Fibroblast of skin of scalp (primary cell): ENCODE data around the gene NOTCH1.

Source experiments
- DNase-seq: peaks from one replicate; pipeline ENCODE4 v3.0.0-alpha.2; 2013

The NOTCH1 gene

GRCh38 chr9:136516191-136516654 is 29.6 kb downstream of the NOTCH1 start:
- no peak for DNase-seq

DNA sequence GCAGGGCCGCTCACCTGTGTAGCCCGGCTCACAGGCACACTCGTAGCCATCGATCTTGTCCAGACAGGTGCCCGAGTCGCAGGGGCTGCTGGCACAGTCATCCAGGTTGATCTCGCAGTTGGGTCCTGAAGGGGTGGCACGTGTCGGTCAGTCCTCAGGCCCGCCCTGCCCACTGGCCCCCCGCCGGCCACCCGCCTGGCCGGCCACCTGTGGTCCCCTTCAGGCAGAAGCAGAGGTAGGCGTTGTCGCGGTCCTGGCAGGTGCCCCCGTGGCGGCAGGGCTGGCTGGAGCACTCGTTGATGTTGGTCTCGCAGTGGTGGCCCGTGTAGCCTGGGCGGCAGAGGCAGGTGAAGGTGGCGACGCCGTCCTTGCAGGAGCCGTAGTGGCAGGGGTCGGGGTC is 30.6 kb downstream of the NOTCH1 start:
- no peak for DNase-seq

GRCh38 chr9:136514022-136514714 is 31.7 kb downstream of the NOTCH1 start:
- DNase-seq: no peak

DNA sequence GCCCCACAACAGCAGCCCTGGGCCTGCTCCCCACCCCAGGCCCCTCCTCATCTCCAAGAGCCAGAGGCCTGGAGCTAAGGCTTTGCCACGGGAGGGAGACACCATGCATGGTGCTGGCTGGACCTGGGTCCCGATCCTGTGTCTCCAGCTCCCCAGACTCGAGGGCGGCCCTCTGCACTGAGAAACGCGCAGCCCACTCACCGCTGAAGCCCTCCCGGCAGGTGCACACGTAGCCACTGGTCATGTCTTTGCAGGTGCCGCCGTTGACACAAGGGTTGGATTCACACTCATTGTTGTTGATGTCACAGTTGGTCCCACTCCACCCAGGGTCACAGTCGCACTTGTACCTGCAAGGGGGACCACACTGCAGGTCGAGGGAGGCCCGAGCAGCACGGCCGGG is 32.7 kb downstream of the NOTCH1 start:
- no peak for DNase-seq

GRCh38 chr9:136512651-136513071 is 33.2 kb downstream of the NOTCH1 start:
- DNase-seq: no peak

GRCh38 chr9:136511670-136512592 is 33.9 kb downstream of the NOTCH1 start:
- DNase-seq: no peak

DNA sequence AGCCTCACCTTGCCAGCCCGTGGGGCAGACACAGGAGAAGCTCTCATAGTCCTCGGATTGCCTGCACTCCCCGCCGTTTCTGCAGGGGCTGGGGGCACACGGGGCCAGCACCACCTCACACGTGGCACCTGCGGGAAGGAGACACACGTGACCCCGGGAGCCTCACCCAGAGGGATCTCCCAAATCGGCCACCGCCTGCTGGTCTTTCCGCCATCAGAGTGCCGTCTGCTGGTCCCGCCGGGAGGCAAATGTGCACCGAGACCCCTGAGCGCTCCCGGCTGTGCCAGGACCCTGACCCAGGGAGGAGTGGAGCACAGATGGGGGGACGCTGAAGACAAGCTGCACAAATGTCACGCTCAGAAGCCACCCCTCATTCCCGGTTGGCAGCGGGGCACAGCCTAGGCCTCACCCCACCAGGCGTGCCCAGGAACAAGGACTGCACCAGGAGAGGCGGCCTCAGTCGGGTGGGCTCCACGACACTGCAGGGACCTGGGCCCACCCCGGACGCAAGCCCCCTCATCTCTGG is 34.6 kb downstream of the NOTCH1 start:
- no peak for DNase-seq

DNA sequence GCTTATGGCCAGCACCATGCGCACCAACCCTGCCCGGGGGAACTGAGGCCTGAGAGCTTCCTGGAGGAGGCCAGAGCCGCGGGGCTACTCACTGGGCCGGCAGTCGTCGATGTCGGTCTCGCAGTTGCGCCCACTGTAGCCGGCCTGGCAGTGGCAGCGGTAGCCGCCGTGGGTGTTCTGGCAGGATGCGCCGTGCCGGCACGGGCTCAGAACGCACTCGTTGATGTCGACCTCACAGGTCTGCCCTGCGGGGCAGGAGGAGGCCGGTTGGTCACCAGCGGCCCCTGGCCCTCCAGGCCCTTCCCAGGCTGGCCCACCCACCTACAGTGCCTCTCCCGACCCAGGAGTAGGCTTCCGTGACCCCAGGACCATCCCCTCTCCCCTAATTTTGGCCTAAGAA is 35.3 kb downstream of the NOTCH1 start:
- no peak for DNase-seq

GRCh38 chr9:136509549-136509948 is 36.3 kb downstream of the NOTCH1 start:
- DNase-seq: no peak

DNA sequence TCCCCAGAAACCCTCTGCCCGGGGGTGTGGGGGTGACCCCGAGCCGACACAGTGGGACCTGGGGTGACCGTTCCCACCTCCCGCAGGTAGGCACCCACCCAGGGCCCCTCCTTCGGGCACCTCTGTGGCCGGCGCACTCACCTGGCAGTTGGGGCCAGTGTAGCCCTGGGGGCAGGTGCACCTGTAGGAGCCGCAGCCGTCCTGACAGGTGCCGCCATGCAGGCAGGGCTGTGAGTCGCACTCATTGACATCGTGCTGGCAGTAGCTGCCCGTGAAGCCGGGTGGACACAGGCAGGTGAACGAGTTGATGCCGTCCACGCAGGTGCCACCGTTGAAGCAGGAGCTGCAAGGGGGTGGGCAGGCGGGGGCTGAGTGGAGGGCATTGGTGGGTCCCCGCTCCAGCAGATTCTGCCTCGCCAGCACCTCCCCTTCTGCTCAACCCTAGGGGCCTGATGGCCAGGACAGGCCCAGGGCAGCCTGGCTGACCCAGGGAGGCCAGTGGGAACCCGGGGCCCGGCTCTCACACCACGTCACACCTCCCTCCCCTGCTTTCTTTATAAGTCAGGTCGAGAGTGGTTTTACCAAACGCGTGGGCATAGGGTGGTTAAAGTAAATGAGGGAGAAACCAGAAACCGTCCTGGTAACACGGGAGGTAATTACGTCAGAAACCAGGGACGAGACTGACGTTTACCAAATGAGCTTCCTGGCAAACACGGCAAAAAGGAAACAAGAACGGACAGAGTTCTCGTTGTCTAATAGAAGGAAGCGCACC is 36.9 kb downstream of the NOTCH1 start:
- no peak for DNase-seq

- no peak for DNase-seq
Observed at GRCh38 chr9:136507992-136508375, 37.9 kb downstream of the NOTCH1 start.

GRCh38 chr9:136507221-136507991 is 38.4 kb downstream of the NOTCH1 start:
- DNase-seq: no peak

DNA sequence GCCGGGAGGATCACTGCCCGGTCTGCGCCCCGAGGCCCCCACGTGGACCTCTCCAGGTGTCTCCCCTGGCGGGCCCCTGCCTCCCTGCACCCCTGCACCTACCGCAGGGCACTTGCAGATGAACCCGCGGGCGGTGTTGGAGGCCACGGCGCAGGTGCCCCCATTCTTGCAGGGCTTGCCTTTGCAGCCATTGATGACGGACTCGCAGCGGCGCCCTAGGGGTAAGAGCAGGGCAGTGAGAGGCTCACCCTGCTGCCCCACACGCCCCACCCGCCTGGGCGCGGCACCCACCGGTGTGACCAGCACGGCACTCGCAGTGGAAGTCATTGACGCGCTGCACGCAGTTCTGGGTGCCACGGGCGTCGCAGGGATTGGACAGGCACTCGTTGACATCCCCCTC is 39.4 kb downstream of the NOTCH1 start:
- no peak for DNase-seq

- no peak for DNase-seq
Observed at GRCh38 chr9:136505406-136506403, 40.1 kb downstream of the NOTCH1 start.

DNA sequence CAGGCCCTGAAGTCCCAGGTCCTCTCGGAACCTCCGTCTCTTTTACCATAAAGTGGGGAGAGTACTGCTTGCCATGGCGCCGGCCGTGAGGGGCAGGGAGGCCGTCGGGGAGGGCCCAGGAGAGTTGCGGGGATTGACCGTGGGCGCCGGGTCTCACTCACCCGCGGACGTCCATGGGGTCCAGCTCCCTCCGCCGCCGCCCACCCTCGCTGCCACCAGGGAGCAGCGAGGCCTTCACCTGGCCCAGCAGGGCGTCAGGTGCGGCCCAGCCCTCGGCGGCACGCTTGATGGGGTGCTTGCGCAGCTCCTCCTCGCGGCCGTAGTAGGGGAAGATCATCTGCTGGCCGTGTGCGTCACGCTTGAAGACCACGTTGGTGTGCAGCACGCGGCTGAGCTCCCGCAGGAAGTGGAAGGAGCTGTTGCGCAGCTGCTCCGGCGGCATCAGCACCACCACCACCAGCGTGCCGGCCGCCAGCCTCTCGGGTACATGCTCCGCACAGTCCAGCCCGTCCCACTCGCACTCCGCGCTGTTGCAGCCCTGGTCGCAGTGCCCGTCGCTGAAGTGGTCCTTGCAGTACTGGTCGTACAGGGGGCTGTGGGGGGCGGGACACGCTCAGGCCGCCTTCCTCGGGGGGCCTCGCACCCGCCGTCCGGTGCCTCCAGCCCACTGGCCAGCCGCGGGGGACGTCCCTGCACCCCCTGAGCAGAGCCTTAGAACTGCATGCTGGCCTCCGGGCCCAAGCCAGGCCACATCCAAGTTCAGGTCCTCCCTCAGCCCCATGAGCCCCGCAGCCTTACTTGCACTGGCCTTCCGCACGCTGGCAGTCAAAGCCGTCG is 41.1 kb downstream of the NOTCH1 start:
- no peak for DNase-seq

GRCh38 chr9:136502940-136503550 is 42.8 kb downstream of the NOTCH1 start:
- no peak for DNase-seq

DNA sequence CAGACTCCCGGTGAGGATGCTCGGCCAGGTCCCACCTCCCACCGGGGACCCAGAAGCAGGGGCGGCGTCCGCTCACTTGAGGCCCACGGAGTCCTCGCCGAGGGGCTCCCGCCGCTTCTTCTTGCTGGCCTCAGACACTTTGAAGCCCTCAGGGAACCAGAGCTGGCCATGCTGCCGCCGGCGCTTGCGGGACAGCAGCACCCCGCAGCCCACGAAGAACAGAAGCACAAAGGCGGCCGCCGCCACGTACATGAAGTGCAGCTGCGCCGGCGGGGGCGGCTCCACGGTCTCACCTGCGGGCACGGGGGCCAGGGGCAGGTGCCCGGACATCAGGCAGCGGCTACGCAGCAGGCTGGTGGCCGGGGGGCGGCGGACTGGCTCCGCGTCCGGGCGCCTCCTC is 43.7 kb downstream of the NOTCH1 start:
- no peak for DNase-seq

DNA sequence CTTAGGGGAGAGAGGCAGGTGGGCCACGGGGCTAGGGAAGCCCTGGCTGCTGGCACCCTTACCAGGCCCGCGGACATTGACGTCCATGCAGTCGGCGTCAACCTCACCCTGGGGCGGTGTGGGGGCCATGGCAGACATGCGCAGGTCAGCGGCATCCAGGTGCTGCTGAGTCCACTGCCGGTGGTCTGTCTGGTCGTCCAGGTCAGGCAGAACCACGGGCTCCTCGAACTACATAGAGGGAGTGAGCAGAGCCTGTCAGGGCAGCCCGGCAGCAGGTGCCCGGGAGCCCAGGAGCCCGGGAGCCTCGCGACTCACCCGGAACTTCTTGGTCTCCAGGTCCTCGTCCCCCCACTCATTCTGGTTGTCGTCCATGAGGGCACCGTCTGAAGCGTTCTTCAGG is 44.2 kb downstream of the NOTCH1 start:
- DNase-seq: no peak
